Measurements from ENCODE around the gene TMEM131. TPM values are rescaled to one million over a fixed set of nuclear protein-coding genes. Genes with fewer than 3 reads are reported as not detected.

The TMEM131 gene
- total and polyA plus RNA-seq, 11 donors, result 9.3 to 38.3 (median 31.2) TPM

- no peak overlapping the region for H3K27ac ChIP-seq
- no peaks in the 10 kb centered on the region for H3K27me3 ChIP-seq
- peaks cover 0 to 34% (median 6%) of the 10 kb centered on the region in 12 donors for H3K4me1 ChIP-seq
- H3K36me3 ChIP-seq, result no peaks in the 10 kb centered on the region
- no peak overlapping the region for H3K4me3 ChIP-seq
- intact Hi-C loops (cut with DNase I), result no loop called here
- TF ChIP-seq POLR2A (IDR thresholded peaks at IDR 0.05) (no peak), CTCF (IDR thresholded peaks at IDR 0.05) (no peak)
- 83 to 89% (median 86%) methylated on average over 5 of the region's 5 CpGs for WGBS, 4 donors
- ATAC-seq (no peak), DNase-seq (no peak)
- H3K9me3 ChIP-seq, result peaks cover 0 to 7% (median 0%) of the 10 kb centered on the region in 12 donors
Observed at GRCh38 chr2:97914691-97915213, 81.0 kb downstream of the TMEM131 start.

GRCh38 chr2:97913846-97914245 is 81.9 kb downstream of the TMEM131 start:
- Histone ChIP-seq H3K4me3 (no peak overlapping the region), H3K36me3 (no peaks in the 10 kb centered on the region), H3K4me1 (peaks cover 0 to 34% (median 6%) of the 10 kb centered on the region in 12 donors), H3K9me3 (peaks cover 0 to 7% (median 0%) of the 10 kb centered on the region in 12 donors), H3K27ac (no peak overlapping the region), H3K27me3 (no peaks in the 10 kb centered on the region)
- WGBS, 4 donors, result 88 to 94% (median 91%) methylated on average over 2 of the region's 2 CpGs
- intact Hi-C loops (cut with DNase I), result no loop called here
- TF ChIP-seq POLR2A (IDR thresholded peaks at IDR 0.05) (no peak), CTCF (IDR thresholded peaks at IDR 0.05) (no peak)
- DNase-seq (no peak), ATAC-seq (no peak)

- intact Hi-C loops (cut with DNase I), result no loop called here
- TF ChIP-seq CTCF (IDR thresholded peaks at IDR 0.05) (no peak), POLR2A (IDR thresholded peaks at IDR 0.05) (no peak)
- H3K4me1 ChIP-seq, result peaks cover 0 to 34% (median 6%) of the 10 kb centered on the region in 12 donors
- DNase-seq (no peak), ATAC-seq (no peak)
- peaks cover 0 to 7% (median 0%) of the 10 kb centered on the region in 12 donors for H3K9me3 ChIP-seq
- 76 to 94% (median 90%) methylated on average over 1 of the region's 1 CpG for WGBS, 4 donors
- no peak overlapping the region for H3K4me3 ChIP-seq
- no peaks in the 10 kb centered on the region for H3K27me3 ChIP-seq
- H3K27ac ChIP-seq, result no peak overlapping the region
- H3K36me3 ChIP-seq, result peaks cover 0 to 17% (median 4%) of the 10 kb centered on the region in 9 donors
Observed at GRCh38 chr2:97911922-97912575, 83.7 kb downstream of the TMEM131 start.

GRCh38 chr2:97911206-97911921 is 84.4 kb downstream of the TMEM131 start:
- intact Hi-C loops (cut with DNase I), result no loop called here
- Histone ChIP-seq H3K9me3 (peaks cover 0 to 7% (median 0%) of the 10 kb centered on the region in 12 donors), H3K4me1 (peaks cover 0 to 38% (median 4%) of the 10 kb centered on the region in 12 donors), H3K4me3 (no peak overlapping the region), H3K27me3 (no peaks in the 10 kb centered on the region), H3K36me3 (peaks cover 0 to 17% (median 4%) of the 10 kb centered on the region in 9 donors), H3K27ac (no peak overlapping the region)
- ATAC-seq (no peak), DNase-seq (no peak)
- 78 to 81% (median 78%) methylated on average over 4 of the region's 4 CpGs for WGBS, 4 donors
- TF ChIP-seq CTCF (IDR thresholded peaks at IDR 0.05) (no peak), POLR2A (IDR thresholded peaks at IDR 0.05) (no peak)

Data from heart left ventricle (tissue), 16 donors.